Measurements from ENCODE around the gene PCED1A. TPM values are rescaled to one million over a fixed set of nuclear protein-coding genes. Genes with fewer than 3 reads are reported as not detected.
"Not testable (repeated sequence)": the region's sequence is repeated elsewhere in the genome, so short reads cannot be mapped to it uniquely, and the experiment has no call there.

PCED1A gene
- polyA plus RNA-seq, 1 experiment: 17.5 TPM

- POLR2A ChIA-PET: no interaction called here
- H3K27ac ChIP-seq (ENCODE audit: low read depth, low read length): no peak overlapping the region
Observed at GRCh38 chr20:2833761-2834160, 6.7 kb downstream of the PCED1A start.

GRCh38 chr20:2831206-2831605 lies 9.2 kb downstream of the PCED1A start:
- POLR2A ChIA-PET: interaction anchor here (0.7 kb wide), 3 partner anchors 10 to 158 kb away, joined by 3 to 9 read pairs (median 7); no protein-coding TSS in a partner anchor
- H3K9me3 ChIP-seq (ENCODE audit: control insufficient read depth, insufficient read depth, low read length); H3K27me3 ChIP-seq (ENCODE audit: control insufficient read depth, insufficient read depth, low read length); CTCF ChIA-PET; H3K4me3 ChIP-seq (ENCODE audit: low read depth, low read length); H3K27ac ChIP-seq (ENCODE audit: low read depth, low read length); DNase-seq (ENCODE audit: low read depth, low spot score): not testable (repeated sequence)

More at GRCh38 chr20:2833761-2834160, 6.7 kb downstream of the PCED1A start:
- CTCF ChIA-PET: interaction anchor here (3.1 kb wide), 1 partner anchor 18 kb away, joined by 10 read pairs; no protein-coding TSS in a partner anchor
- Histone ChIP-seq H3K27me3 (ENCODE audit: control insufficient read depth, insufficient read depth, low read length) (no peaks in the 10 kb centered on the region), H3K9me3 (ENCODE audit: control insufficient read depth, insufficient read depth, low read length) (no peaks in the 10 kb centered on the region), H3K4me3 (ENCODE audit: low read depth, low read length) (no peak overlapping the region)
- TF ChIP-seq CTCF (IDR thresholded peaks at IDR 0.05; ENCODE audit: low read depth, low read length): no peak
- DNase-seq (ENCODE audit: low read depth, low spot score): no peak

DNA sequence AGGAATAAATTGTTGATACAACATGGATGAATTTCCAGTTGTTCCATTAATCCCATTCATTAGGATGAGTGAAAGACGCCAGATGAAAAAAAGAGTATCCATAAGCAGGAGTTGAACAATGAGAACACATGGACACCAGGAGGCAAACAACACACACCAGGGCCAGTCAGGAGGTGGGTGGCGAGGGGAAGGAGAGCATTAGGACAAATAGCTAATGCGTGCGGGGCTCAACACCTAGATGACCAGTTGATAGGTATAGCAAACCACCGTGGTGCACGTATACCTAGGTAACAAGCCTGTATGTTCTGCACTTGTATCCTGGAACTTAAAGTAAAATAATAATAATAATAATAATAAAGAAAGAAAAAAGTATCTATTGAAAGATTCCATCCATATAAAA lies 11.1 kb downstream of the PCED1A start:
- no peak for DNase-seq (ENCODE audit: low read depth, low spot score)
- TF ChIP-seq CTCF (IDR thresholded peaks at IDR 0.05; ENCODE audit: low read depth, low read length): no peak
- H3K4me3 ChIP-seq (ENCODE audit: low read depth, low read length): no peak overlapping the region
- no peak overlapping the region for H3K27ac ChIP-seq (ENCODE audit: low read depth, low read length)
- ChIA-PET POLR2A (no interaction called here), CTCF (interaction anchor here (1.1 kb wide), 1 partner anchor 23 kb away, joined by 4 read pairs; no protein-coding TSS in a partner anchor)
- H3K9me3 ChIP-seq (ENCODE audit: control insufficient read depth, insufficient read depth, low read length): no peaks in the 10 kb centered on the region
- no peaks in the 10 kb centered on the region for H3K27me3 ChIP-seq (ENCODE audit: control insufficient read depth, insufficient read depth, low read length)

DNA sequence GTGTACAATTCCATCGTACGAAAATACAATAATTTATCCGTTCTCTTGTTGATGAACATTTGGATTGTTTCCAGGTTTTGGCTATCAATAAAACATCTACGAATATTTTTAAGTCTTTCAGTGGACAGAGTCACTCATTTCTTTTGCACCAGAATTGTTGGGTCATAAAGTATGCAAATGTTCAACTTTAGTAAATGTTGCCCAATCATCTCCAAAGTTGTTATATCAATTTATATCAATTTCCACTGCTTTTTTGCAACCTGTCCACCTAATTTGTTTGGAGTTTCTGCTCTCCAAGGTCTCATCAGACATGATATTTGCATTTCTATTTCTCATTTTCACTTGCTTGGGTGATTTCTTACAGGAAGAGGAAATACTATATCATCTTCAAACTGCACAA lies 13.8 kb downstream of the PCED1A start:
- no peaks in the 10 kb centered on the region for H3K27me3 ChIP-seq (ENCODE audit: control insufficient read depth, insufficient read depth, low read length)
- TF ChIP-seq CTCF (IDR thresholded peaks at IDR 0.05; ENCODE audit: low read depth, low read length): no peak
- no peak overlapping the region for H3K27ac ChIP-seq (ENCODE audit: low read depth, low read length)
- H3K4me3 ChIP-seq (ENCODE audit: low read depth, low read length): no peak overlapping the region
- ChIA-PET POLR2A (interaction anchor here (0.7 kb wide), 2 partner anchors 9 to 10 kb away, joined by 3 to 6 read pairs; partner anchors contain the start of gene TMEM239), CTCF (no interaction called here)
- DNase-seq (ENCODE audit: low read depth, low spot score): no peak
- H3K9me3 ChIP-seq (ENCODE audit: control insufficient read depth, insufficient read depth, low read length): no peaks in the 10 kb centered on the region

GRCh38 chr20:2825761-2826160 lies 14.7 kb downstream of the PCED1A start:
- CTCF ChIA-PET: no interaction called here
- TF ChIP-seq CTCF (IDR thresholded peaks at IDR 0.05; ENCODE audit: low read depth, low read length): no peak
- Histone ChIP-seq H3K27ac (ENCODE audit: low read depth, low read length) (no peak overlapping the region), H3K4me3 (ENCODE audit: low read depth, low read length) (no peak overlapping the region), H3K9me3 (ENCODE audit: control insufficient read depth, insufficient read depth, low read length) (no peaks in the 10 kb centered on the region; the same call in 1 of the 2 replicates), H3K27me3 (ENCODE audit: control insufficient read depth, insufficient read depth, low read length) (peaks cover 6% of the 10 kb centered on the region)
- no peak for DNase-seq (ENCODE audit: low read depth, low spot score)
- POLR2A ChIA-PET: no interaction called here

Measured in AG04450 (cell line).